K562 (cell line): ENCODE data around the gene WDR47. TPM values are rescaled to one million over a fixed set of nuclear protein-coding genes. Genes with fewer than 3 reads are reported as not detected.
A peak's percentile ranks its signal among the peaks of the same experiment; 100 is the strongest.

ENCODE experiments used
- C11orf30 ChIP-seq: fragments of 450-650 bp; IDR thresholded peaks from 2 replicates; pipeline ENCODE4 v1.6.1; 2016; ENCODE audit warnings: low read depth, mild to moderate bottlenecking
- CREB5 ChIP-seq: fragments of 250-450 bp; sonication (Bioruptor Pico); IDR thresholded peaks from 2 replicates; pipeline ENCODE4 v1.5.0; 2020; ENCODE audit warnings: mild to moderate bottlenecking
- DDX20 ChIP-seq: fragments of 450-650 bp; IDR thresholded peaks from 2 replicates; pipeline ENCODE4 v1.6.1; 2016; ENCODE audit warnings: missing genetic modification characterization, low read depth, mild to moderate bottlenecking, missing compliant biosample characterization, moderate library complexity
- ELF4 ChIP-seq: fragments of 450-650 bp; formaldehyde crosslinking; IDR thresholded peaks from 2 replicates; pipeline ENCODE4 v1.4.0; 2022; ENCODE audit warnings: missing genetic modification characterization
- ETV5 ChIP-seq: sonication (generic); formaldehyde crosslinking; IDR thresholded peaks from 2 replicates; pipeline ENCODE4 v1.4.0; 2020; ENCODE audit warnings: low read depth, mild to moderate bottlenecking, missing genetic modification reagents
- FOS ChIP-seq: IDR thresholded peaks from 3 replicates; pipeline ENCODE4 v1.6.1; 2011; ENCODE audit not compliant: insufficient read length; ENCODE audit errors: extremely low read depth
- LEF1 ChIP-seq: fragments of 450-650 bp; IDR thresholded peaks from 2 replicates; pipeline ENCODE4 v1.6.1; 2016; ENCODE audit warnings: mild to moderate bottlenecking
- PURB ChIP-seq: sonication (generic); formaldehyde crosslinking; IDR thresholded peaks from 2 replicates; pipeline ENCODE4 v1.9.0; 2021; ENCODE audit warnings: low read depth, mild to moderate bottlenecking, missing genetic modification reagents
- SFPQ ChIP-seq: fragments of 200-400 bp; formaldehyde crosslinking; IDR thresholded peaks from 2 replicates; pipeline ENCODE4 v1.6.1; 2017; ENCODE audit warnings: mild to moderate bottlenecking, low read depth, low read length, moderate library complexity
- SLC30A9 ChIP-seq: fragments of 250-450 bp; sonication (Bioruptor Pico); IDR thresholded peaks from 2 replicates; pipeline ENCODE4 v1.8.0; 2022; ENCODE audit warnings: mild to moderate bottlenecking, moderate library complexity
- SMAD3 ChIP-seq: fragments of 450-650 bp; formaldehyde crosslinking; conservative IDR thresholded peaks from 2 replicates; pipeline ENCODE4 v1.4.0; 2020; ENCODE audit warnings: mild to moderate bottlenecking
- SRF ChIP-seq, 2 experiments: fragments of 250-450, 450-650 bp in 1 of 2; sonication (Bioruptor Pico) in 1 of 2; sonication (generic) in 1 of 2; formaldehyde crosslinking; IDR thresholded peaks; 2 replicates each; pipeline versions ENCODE4 v1.5.0 to v1.5.1; 2020 to 2022; ENCODE audit warnings: mild to moderate bottlenecking in 1 of 2, missing genetic modification reagents in 1 of 2
- TAF9B ChIP-seq: fragments of 450-650 bp; IDR thresholded peaks from 2 replicates; pipeline ENCODE4 v1.6.1; 2018; ENCODE audit warnings: mild to moderate bottlenecking; ENCODE audit not compliant: partially characterized antibody
- ZNF165 ChIP-seq: fragments of 250-450 bp; sonication (Bioruptor Pico); IDR thresholded peaks from 2 replicates; pipeline ENCODE4 v1.4.0; 2020; ENCODE audit warnings: borderline replicate concordance
- polyA plus RNA-seq, 8 experiments: library from polyadenylated mRNA; depleted of rRNA in 4 of 8; stranded (reverse) in 5 of 8; unstranded in 3 of 8; fragments of >200 nt; fragmentation: Nextera tagmentation in 2 of 8; fragmentation: Illumina TruSeq in 1 of 8; extraction: Ambion mirVana in 2 of 8; extraction: Trizol in 1 of 8; gene quantifications; 2 replicates each; pipeline versions ENCODE4 v1.2.1 to v1.2.3, GENCODE V29; 2011 to 2014; ENCODE audit warnings: inconsistent platforms in 1 of 8, missing spikeins in 1 of 8
- total RNA-seq, 7 experiments: library from RNA; depleted of rRNA in 6 of 7; stranded (reverse); fragments of >200 nt in 6 of 7; fragmentation: Illumina TruSeq in 2 of 7; extraction: Trizol in 2 of 7; gene quantifications; 2 replicates each; pipeline versions ENCODE4 v1.2.1 to v1.2.3, GENCODE V29; 2011 to 2021; ENCODE audit warnings: low replicate concordance in 1 of 7
- TF ChIP-seq, protein P1 (sequence below): fragments of 250-450 bp; sonication (Bioruptor Pico); IDR thresholded peaks from 2 replicates; pipeline ENCODE4 v1.5.0; 2021; ENCODE audit warnings: mild to moderate bottlenecking, moderate library complexity
- TF ChIP-seq, protein P2 (sequence below): fragments of 250-450 bp; sonication (Bioruptor Pico); IDR thresholded peaks from 2 replicates; pipeline ENCODE4 v1.9.0; 2021; ENCODE audit warnings: mild to moderate bottlenecking, inconsistent platforms

WDR47 gene
- total and polyA plus RNA-seq, 9 of the 15 experiments (the other 6 are each of a cell fraction or from before 2014, with no cell fraction given), result 1.3 to 10.1 (median 4.9) TPM

- TF ChIP-seq, protein P1, sequence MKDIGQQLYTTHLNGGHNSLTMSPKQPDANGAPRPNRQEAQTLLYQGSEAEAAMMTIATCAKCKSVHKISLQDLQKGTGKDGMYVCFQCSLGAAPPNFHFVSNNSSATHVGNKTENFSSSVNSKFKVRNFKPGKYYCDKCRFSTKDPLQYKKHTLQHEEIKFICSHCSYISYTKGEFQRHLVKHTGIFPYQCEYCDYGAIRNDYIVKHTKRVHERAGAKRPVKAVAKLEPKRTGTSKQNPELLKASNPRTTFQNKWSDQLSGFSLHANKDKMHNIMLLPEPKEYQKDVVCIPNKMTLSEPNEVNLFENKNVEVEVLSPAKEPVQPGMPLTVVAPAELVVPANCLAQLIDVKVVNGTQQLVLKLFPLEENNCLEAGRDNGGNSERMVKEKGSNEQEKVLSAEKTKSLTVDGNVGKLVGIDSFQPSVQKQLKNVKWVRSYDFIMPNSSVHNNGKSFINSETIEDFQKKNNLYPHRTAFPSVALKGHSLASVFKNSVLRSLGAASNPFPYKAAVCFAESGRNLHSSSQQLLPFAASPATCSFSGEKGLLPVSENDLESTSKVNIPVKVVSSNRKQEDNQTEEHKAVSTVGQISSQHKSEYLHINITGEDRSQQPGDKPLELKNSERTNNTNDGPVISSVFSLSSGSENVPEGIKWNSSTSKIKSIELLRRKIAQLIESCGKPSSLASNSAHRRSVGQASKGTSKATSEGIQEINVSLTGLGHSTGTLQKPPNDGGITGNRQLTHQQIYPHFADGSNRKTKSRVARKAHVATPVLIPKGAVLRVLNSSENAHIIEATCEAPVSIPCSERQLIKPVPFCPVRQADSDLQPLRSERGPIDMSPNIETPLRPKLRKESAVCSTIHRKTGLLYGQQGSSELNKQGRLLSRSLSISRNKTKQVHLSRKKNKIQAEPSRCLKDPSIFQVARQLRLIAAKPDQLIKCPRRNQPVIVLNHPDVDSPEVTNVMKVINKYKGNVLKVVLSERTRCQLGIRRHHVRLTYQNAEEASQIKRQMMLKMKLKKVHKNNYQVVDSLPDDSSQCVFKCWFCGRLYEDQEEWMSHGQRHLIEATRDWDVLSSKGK (CRISPR knock-in tag), result no peak
- TF ChIP-seq ETV5 (CRISPR knock-in tag) (peak; percentile 97), ZNF165 (CRISPR knock-in tag) (no peak), PURB (no peak), LEF1 (no peak), SMAD3 (CRISPR knock-in tag) (no peak), DDX20 (tag) (no peak), CREB5 (CRISPR knock-in tag) (no peak), C11orf30 (peak; percentile 88), ELF4 (CRISPR knock-in tag) (peak; percentile 34; the same call in 1 of the 2 replicates), FOS (no peak), TAF9B (peak; percentile 92), SFPQ (no peak), SRF (CRISPR knock-in tag; IDR thresholded peaks at IDR 0.05) (peak in 1 of 2 experiments; percentile 88; a peak in 2 of 4 replicates), SLC30A9 (no peak)
- TF ChIP-seq, protein P2, sequence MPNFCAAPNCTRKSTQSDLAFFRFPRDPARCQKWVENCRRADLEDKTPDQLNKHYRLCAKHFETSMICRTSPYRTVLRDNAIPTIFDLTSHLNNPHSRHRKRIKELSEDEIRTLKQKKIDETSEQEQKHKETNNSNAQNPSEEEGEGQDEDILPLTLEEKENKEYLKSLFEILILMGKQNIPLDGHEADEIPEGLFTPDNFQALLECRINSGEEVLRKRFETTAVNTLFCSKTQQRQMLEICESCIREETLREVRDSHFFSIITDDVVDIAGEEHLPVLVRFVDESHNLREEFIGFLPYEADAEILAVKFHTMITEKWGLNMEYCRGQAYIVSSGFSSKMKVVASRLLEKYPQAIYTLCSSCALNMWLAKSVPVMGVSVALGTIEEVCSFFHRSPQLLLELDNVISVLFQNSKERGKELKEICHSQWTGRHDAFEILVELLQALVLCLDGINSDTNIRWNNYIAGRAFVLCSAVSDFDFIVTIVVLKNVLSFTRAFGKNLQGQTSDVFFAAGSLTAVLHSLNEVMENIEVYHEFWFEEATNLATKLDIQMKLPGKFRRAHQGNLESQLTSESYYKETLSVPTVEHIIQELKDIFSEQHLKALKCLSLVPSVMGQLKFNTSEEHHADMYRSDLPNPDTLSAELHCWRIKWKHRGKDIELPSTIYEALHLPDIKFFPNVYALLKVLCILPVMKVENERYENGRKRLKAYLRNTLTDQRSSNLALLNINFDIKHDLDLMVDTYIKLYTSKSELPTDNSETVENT (CRISPR knock-in tag), result peak; percentile 54; the same call in 1 of the 2 replicates
These were observed 33.9 kb upstream of the WDR47 start, which contains the start of gene TAF13 (continued) for GRCh38 chr1:109075531-109076490.
